K562 (cell line): ENCODE measurements around the gene TULP4. TPM values are rescaled to one million over a fixed set of nuclear protein-coding genes. Genes with fewer than 3 reads are reported as not detected.

Source experiments
- ATAC-seq: fragments of 200-7000 bp; cut with Tn5 transposase; 3 replicates; pipeline ENCODE4 v1.9.1; 2020; ENCODE audit warnings: moderate library complexity
- BruUV-seq: library from RNA; stranded (reverse); fragments of 400-500 nt; replicated peaks from 2 replicates; lab custom pipeline; 2021; lab: Mats Ljungman, UMichigan
- CTCF ChIA-PET: fragments of 300-600 bp; formaldehyde crosslinking; extraction: SDS; loops from one replicate; lab custom pipeline; 2021; ENCODE audit warnings: low intra/inter-chr PET ratio; lab: Yijun Ruan, JAX
- POLR2A ChIA-PET: fragments of 300-600, 350-650 bp; sonication (Branson Sonifier 250); formaldehyde crosslinking; extraction: SDS; loops from one replicate; lab custom pipeline; 2021; ENCODE audit warnings: antibody characterized with exemption, inconsistent platforms; lab: Yijun Ruan, JAX
- DNase-seq, 4 experiments: peaks; one replicate each; pipeline versions ENCODE4 v3.0.0 to v3.0.0-alpha.2; 2011 to 2018; ENCODE audit warnings: low spot score in 3 of 4, mixed read lengths in 3 of 4; ENCODE audit errors: extremely low read depth in 1 of 4
- FAIRE-seq: peaks from 2 replicates; lab custom pipeline; 2011; peaks lifted over from hg19 to GRCh38; lab: Jason Lieb, UNC
- H2AFZ ChIP-seq: 2 replicates; pipeline ENCODE4 v1.6.0; 2011; ENCODE audit warnings: low read depth, low read length, control low read depth, inconsistent platforms
- H3K27ac ChIP-seq: fragments of 200-600 bp; 3 replicates; pipeline ENCODE4 v1.8.0; 2011; ENCODE audit warnings: low read depth, mild to moderate bottlenecking, control low read depth, inconsistent platforms, low read length, moderate library complexity, mixed read lengths; ENCODE audit errors: extremely low read depth
- H3K27me3 ChIP-seq, 2 experiments: fragments of 300-600 bp in 1 of 2; 2 replicates in 1 of 2; 3 replicates in 1 of 2; pipeline versions ENCODE4 v1.6.0 to v1.8.0; 2011; ENCODE audit warnings: inconsistent platforms in 2 of 2, low read length in 2 of 2, mild to moderate bottlenecking in 1 of 2, mixed read lengths in 1 of 2, moderate library complexity in 1 of 2; ENCODE audit not compliant: control insufficient read depth in 2 of 2, insufficient read depth in 2 of 2
- H3K36me3 ChIP-seq: fragments of 300-600 bp; 3 replicates; pipeline ENCODE4 v1.8.0; 2011; ENCODE audit warnings: mild to moderate bottlenecking, low read length, inconsistent platforms; ENCODE audit not compliant: control insufficient read depth, insufficient read depth
- H3K4me1 ChIP-seq, 2 experiments: fragments of 200-600 bp in 1 of 2; replicated peaks in 1 of 2; 2 replicates in 1 of 2; 3 replicates in 1 of 2; pipeline versions ENCODE4 v1.5.1 to v1.8.0; 2011; ENCODE audit warnings: inconsistent platforms in 2 of 2, low read length in 2 of 2, mild to moderate bottlenecking in 1 of 2, mixed read lengths in 1 of 2, moderate library complexity in 1 of 2; ENCODE audit not compliant: control insufficient read depth in 2 of 2, insufficient read depth in 2 of 2
- H3K4me2 ChIP-seq: 2 replicates; pipeline ENCODE4 v1.6.1; 2011; ENCODE audit warnings: low read length, control low read depth, inconsistent platforms, mixed read lengths; ENCODE audit not compliant: insufficient read depth
- H3K4me3 ChIP-seq: fragments of 200-600 bp; sonication (generic), shearing (Covaris generic); 2 replicates; pipeline ENCODE4 v1.5.1; 2016; ENCODE audit warnings: control low read depth, inconsistent platforms
- H3K79me2 ChIP-seq: fragments of 200-600 bp; 3 replicates; pipeline ENCODE4 v1.8.0; 2011; ENCODE audit warnings: low read length, inconsistent platforms; ENCODE audit not compliant: control insufficient read depth, insufficient read depth
- H3K9ac ChIP-seq, 2 experiments: 2 replicates each; pipeline versions ENCODE4 v1.6.0 to v1.6.1; 2011; ENCODE audit warnings: low read depth in 2 of 2, low read length in 2 of 2, control low read depth in 1 of 2, inconsistent platforms in 1 of 2, mild to moderate bottlenecking in 1 of 2, mixed read lengths in 1 of 2; ENCODE audit not compliant: insufficient read depth in 1 of 2
- H3K9me1 ChIP-seq: one replicate; pipeline ENCODE4 v1.6.0; 2011; ENCODE audit warnings: inconsistent platforms, mild to moderate bottlenecking, low read length, moderate library complexity; ENCODE audit not compliant: control insufficient read depth, insufficient read depth
- H3K9me3 ChIP-seq: replicated peaks from 2 replicates; pipeline ENCODE4 v1.5.1; 2011; ENCODE audit warnings: low read depth, low read length, inconsistent platforms; ENCODE audit not compliant: control insufficient read depth, insufficient read depth
- H4K20me1 ChIP-seq: replicated peaks from 2 replicates; pipeline ENCODE4 v1.6.1; 2011; ENCODE audit warnings: low read length, inconsistent platforms, mixed read lengths; ENCODE audit not compliant: control insufficient read depth, insufficient read depth
- BACH1 ChIP-seq: fragments of 200-800 bp; sonication (Bioruptor generic); IDR thresholded peaks from 2 replicates; pipeline ENCODE4 v1.6.1; 2016; ENCODE audit warnings: missing genetic modification characterization, missing compliant biosample characterization
- GTF2A2 ChIP-seq: IDR thresholded peaks from 2 replicates; pipeline ENCODE4 v1.6.1; 2016; ENCODE audit warnings: mild to moderate bottlenecking, missing genetic modification characterization, missing compliant biosample characterization
- HCFC1 ChIP-seq: IDR thresholded peaks from 2 replicates; pipeline ENCODE4 v1.6.1; 2012; ENCODE audit warnings: low read depth, low read length, improper control_type of control experiment
- KDM2B ChIP-seq: fragments of 250-450 bp; sonication (Bioruptor Pico); IDR thresholded peaks from 2 replicates; pipeline ENCODE4 v1.8.0; 2021; ENCODE audit warnings: mild to moderate bottlenecking, moderate library complexity
- MAZ ChIP-seq, 2 experiments: fragments of 450-650 bp in 1 of 2; sonication (generic) in 1 of 2; formaldehyde crosslinking; IDR thresholded peaks in 1 of 2; conservative IDR thresholded peaks in 1 of 2; 2 replicates each; pipeline versions ENCODE4 v1.4.0 to v1.5.0; 2020; ENCODE audit warnings: mild to moderate bottlenecking in 1 of 2, missing genetic modification reagents in 1 of 2
- NFATC3 ChIP-seq: fragments of 450-650 bp; IDR thresholded peaks from 2 replicates; pipeline ENCODE4 v1.6.1; 2017; ENCODE audit warnings: mild to moderate bottlenecking
- PHTF2 ChIP-seq: fragments of 250-450 bp; sonication (Bioruptor Pico); IDR thresholded peaks from 2 replicates; pipeline ENCODE4 v1.5.0; 2021; ENCODE audit warnings: mild to moderate bottlenecking
- POLR2G ChIP-seq: fragments of 200-400 bp; formaldehyde crosslinking; IDR thresholded peaks from 2 replicates; pipeline ENCODE4 v1.6.1; 2017; ENCODE audit warnings: low read depth, mild to moderate bottlenecking, antibody characterized with exemption, low read length, moderate library complexity
- ZNF584 ChIP-seq: fragments of 200-800 bp; sonication (Bioruptor generic); IDR thresholded peaks from 2 replicates; pipeline ENCODE4 v1.6.1; 2016; ENCODE audit warnings: low read depth, mild to moderate bottlenecking, missing genetic modification characterization, missing compliant biosample characterization
- WGBS: fragments of 100-300 bp; shearing (Covaris generic); methylation state at CpG from one replicate; pipeline ENCODE4 v1.1.6; 2016; ENCODE audit warnings: low coverage, mixed read lengths; ENCODE audit not compliant: insufficient coverage; ENCODE audit errors: missing lambda C conversion rate; 5-methylcytosine and 5-hydroxymethylcytosine counted together
- in situ Hi-C: fragments of 300-500 bp; cut with MboI; formaldehyde crosslinking; loops from 4 replicates; pipeline ENCODE4 v1.15.0; 2018; ENCODE audit warnings: inconsistent platforms, mixed read lengths
- intact Hi-C: fragments of 100-400 bp; cut with micrococcal nuclease; formaldehyde crosslinking; loops from 2 replicates; pipeline ENCODE4 v1.14.2; 2022
- polyA plus RNA-seq, 8 experiments: library from polyadenylated mRNA; depleted of rRNA in 4 of 8; stranded (reverse) in 5 of 8; unstranded in 3 of 8; fragments of >200 nt; fragmentation: Nextera tagmentation in 2 of 8; fragmentation: Illumina TruSeq in 1 of 8; extraction: Ambion mirVana in 2 of 8; extraction: Trizol in 1 of 8; gene quantifications; 2 replicates each; pipeline versions ENCODE4 v1.2.1 to v1.2.3, GENCODE V29; 2011 to 2014; ENCODE audit warnings: inconsistent platforms in 1 of 8, missing spikeins in 1 of 8
- total RNA-seq, 7 experiments: library from RNA; depleted of rRNA in 6 of 7; stranded (reverse); fragments of >200 nt in 6 of 7; fragmentation: Illumina TruSeq in 2 of 7; extraction: Trizol in 2 of 7; gene quantifications; 2 replicates each; pipeline versions ENCODE4 v1.2.1 to v1.2.3, GENCODE V29; 2011 to 2021; ENCODE audit warnings: low replicate concordance in 1 of 7
- TF ChIP-seq, protein P1 (sequence below): fragments of 250-450 bp; sonication (Bioruptor Pico); IDR thresholded peaks from 2 replicates; pipeline ENCODE4 v1.5.0; 2021
- TF ChIP-seq, protein P2 (sequence below), 2 experiments: IDR thresholded peaks; 2 replicates each; pipeline ENCODE4 v1.6.1; 2011; ENCODE audit warnings: borderline replicate concordance in 1 of 2, control low read depth in 1 of 2, low read depth in 1 of 2, low read length in 1 of 2, mild to moderate bottlenecking in 1 of 2, mixed read lengths in 1 of 2, moderate library complexity in 1 of 2; ENCODE audit not compliant: insufficient read depth in 1 of 2, insufficient read length in 1 of 2, poor library complexity in 1 of 2, severe bottlenecking in 1 of 2; ENCODE audit errors: extremely low read depth in 1 of 2
- TF ChIP-seq, protein P3 (sequence below), 2 experiments: fragments of 450-650 bp; IDR thresholded peaks; 2 replicates each; pipeline ENCODE4 v1.6.1; 2018; ENCODE audit warnings: mild to moderate bottlenecking in 2 of 2, low read depth in 1 of 2; ENCODE audit not compliant: partially characterized antibody in 2 of 2
- TF ChIP-seq, protein P4 (sequence below): sonication (generic); formaldehyde crosslinking; IDR thresholded peaks from 2 replicates; pipeline ENCODE4 v1.5.0; 2020; ENCODE audit warnings: missing genetic modification reagents

The TULP4 gene
- total and polyA plus RNA-seq, 9 of the 15 experiments (the other 6 are each of a cell fraction or from before 2014, with no cell fraction given): 1.2 to 50.4 (median 11.0) TPM

DNA sequence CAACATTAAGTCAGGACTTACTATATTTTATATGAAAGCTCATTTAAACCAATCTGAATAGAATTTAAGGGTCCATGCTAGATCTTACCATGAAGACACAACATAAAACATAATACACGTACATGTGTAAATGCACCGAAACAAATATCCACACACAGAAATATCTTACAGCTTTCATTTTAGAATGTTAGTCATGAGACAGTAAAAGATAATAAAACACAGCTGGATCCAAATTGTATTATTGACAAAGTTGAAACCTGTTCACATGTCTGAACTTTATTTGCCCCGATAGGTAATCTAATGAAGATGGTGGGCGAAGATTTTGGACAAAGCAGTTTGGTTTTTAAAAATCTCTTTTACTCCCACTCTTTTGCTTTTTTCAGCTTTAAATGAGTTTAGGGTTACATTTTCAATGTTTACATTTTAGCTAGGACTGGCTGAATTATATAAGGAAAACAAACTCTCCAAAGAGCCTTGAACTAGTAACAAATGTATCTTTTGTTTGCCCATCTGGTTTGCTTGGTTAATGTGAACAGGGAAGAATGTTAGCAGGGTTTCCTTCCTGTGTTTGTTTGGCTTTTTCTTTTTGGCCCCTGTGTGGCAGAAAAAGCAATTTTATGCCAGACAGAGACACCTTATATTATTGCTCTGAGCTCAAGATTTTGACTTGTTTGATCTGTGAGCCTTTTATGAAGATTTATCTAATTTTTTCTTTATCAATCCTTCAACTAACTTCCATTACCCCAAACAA is 242.5 kb downstream of the TULP4 start:
- Histone ChIP-seq H3K4me1 (peaks cover 10 to 19% of the 10 kb centered on the region in 2 experiments), H3K4me3 (no peak overlapping the region), H3K79me2 (no peaks in the 10 kb centered on the region), H2AFZ (no peak overlapping the region), H3K4me2 (no peak overlapping the region), H3K27ac (no peak overlapping the region), H4K20me1 (no peaks in the 10 kb centered on the region), H3K27me3 (no peaks in the 10 kb centered on the region), H3K36me3 (no peaks in the 10 kb centered on the region), H3K9me3 (no peaks in the 10 kb centered on the region), H3K9ac (no peak overlapping the region), H3K9me1 (no peaks in the 10 kb centered on the region)
- POLR2A ChIA-PET: interaction anchor here (0.8 to 4.4 kb wide), 5 partner anchors 10 to 86 kb away, joined by 3 to 11 read pairs (median 3); no protein-coding TSS in a partner anchor
- intact Hi-C loops: no loop called here
- in situ Hi-C loops: no loop called here
- CTCF ChIA-PET: no interaction called here
- WGBS: 94% methylated on average over 4 of the region's 4 CpGs
- DNase-seq: no peak
- no peak for FAIRE-seq
- BruUV-seq: no TSS peak
- no peak for ATAC-seq
- TF ChIP-seq, protein P1, sequence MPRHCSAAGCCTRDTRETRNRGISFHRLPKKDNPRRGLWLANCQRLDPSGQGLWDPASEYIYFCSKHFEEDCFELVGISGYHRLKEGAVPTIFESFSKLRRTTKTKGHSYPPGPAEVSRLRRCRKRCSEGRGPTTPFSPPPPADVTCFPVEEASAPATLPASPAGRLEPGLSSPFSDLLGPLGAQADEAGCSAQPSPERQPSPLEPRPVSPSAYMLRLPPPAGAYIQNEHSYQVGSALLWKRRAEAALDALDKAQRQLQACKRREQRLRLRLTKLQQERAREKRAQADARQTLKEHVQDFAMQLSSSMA (CRISPR knock-in tag): no peak
- TF ChIP-seq, protein P2, sequence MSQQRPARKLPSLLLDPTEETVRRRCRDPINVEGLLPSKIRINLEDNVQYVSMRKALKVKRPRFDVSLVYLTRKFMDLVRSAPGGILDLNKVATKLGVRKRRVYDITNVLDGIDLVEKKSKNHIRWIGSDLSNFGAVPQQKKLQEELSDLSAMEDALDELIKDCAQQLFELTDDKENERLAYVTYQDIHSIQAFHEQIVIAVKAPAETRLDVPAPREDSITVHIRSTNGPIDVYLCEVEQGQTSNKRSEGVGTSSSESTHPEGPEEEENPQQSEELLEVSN (IDR thresholded peaks at IDR 0.05; ENCODE audit: borderline replicate concordance in 1 of 2, extremely low read depth in 1 of 2, insufficient read depth in 1 of 2, insufficient read length in 1 of 2, low read depth in 1 of 2, low read length in 1 of 2, poor library complexity in 1 of 2, severe bottlenecking in 1 of 2): no peak
- TF ChIP-seq, protein P3, sequence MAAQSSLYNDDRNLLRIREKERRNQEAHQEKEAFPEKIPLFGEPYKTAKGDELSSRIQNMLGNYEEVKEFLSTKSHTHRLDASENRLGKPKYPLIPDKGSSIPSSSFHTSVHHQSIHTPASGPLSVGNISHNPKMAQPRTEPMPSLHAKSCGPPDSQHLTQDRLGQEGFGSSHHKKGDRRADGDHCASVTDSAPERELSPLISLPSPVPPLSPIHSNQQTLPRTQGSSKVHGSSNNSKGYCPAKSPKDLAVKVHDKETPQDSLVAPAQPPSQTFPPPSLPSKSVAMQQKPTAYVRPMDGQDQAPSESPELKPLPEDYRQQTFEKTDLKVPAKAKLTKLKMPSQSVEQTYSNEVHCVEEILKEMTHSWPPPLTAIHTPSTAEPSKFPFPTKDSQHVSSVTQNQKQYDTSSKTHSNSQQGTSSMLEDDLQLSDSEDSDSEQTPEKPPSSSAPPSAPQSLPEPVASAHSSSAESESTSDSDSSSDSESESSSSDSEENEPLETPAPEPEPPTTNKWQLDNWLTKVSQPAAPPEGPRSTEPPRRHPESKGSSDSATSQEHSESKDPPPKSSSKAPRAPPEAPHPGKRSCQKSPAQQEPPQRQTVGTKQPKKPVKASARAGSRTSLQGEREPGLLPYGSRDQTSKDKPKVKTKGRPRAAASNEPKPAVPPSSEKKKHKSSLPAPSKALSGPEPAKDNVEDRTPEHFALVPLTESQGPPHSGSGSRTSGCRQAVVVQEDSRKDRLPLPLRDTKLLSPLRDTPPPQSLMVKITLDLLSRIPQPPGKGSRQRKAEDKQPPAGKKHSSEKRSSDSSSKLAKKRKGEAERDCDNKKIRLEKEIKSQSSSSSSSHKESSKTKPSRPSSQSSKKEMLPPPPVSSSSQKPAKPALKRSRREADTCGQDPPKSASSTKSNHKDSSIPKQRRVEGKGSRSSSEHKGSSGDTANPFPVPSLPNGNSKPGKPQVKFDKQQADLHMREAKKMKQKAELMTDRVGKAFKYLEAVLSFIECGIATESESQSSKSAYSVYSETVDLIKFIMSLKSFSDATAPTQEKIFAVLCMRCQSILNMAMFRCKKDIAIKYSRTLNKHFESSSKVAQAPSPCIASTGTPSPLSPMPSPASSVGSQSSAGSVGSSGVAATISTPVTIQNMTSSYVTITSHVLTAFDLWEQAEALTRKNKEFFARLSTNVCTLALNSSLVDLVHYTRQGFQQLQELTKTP (IDR thresholded peaks at IDR 0.05; ENCODE audit: low read depth in 1 of 2, partially characterized antibody in 2 of 2): no peak
- TF ChIP-seq, protein P4, sequence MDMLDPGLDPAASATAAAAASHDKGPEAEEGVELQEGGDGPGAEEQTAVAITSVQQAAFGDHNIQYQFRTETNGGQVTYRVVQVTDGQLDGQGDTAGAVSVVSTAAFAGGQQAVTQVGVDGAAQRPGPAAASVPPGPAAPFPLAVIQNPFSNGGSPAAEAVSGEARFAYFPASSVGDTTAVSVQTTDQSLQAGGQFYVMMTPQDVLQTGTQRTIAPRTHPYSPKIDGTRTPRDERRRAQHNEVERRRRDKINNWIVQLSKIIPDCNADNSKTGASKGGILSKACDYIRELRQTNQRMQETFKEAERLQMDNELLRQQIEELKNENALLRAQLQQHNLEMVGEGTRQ (CRISPR knock-in tag): no peak
- TF ChIP-seq GTF2A2 (tag) (no peak), PHTF2 (CRISPR knock-in tag) (no peak), BACH1 (tag) (no peak), POLR2G (no peak), NFATC3 (no peak), HCFC1 (no peak), ZNF584 (no peak), MAZ (CRISPR knock-in tag; conservative IDR thresholded peaks at IDR 0.05 in 1 of 2, IDR thresholded peaks at IDR 0.05 in 1 of 2) (no peak), KDM2B (CRISPR knock-in tag) (no peak)
